ENCODE results near the gene STARD10. TPM values are rescaled to one million over a fixed set of nuclear protein-coding genes. Genes with fewer than 3 reads are reported as not detected.

Gene STARD10
- total and polyA plus RNA-seq, 9 of the 15 experiments (the other 6 are each of a cell fraction or from before 2014, with no cell fraction given): 0.15 to 52.9 (median 32.3) TPM

GRCh38 chr11:72752088-72752914 is 41.5 kb downstream of the STARD10 start, which contains the start of gene ARAP1 (continued):
- TF ChIP-seq ERF (CRISPR knock-in tag; IDR thresholded peaks at IDR 0.05): no peak
- TF ChIP-seq NR4A1 (CRISPR knock-in tag; IDR thresholded peaks at IDR 0.05): 0 out of 2 replicates have a peak, but pooled peaks have one; percentile 23
- 0 out of 2 replicates have a peak, but pooled peaks have one; percentile 50 for TF ChIP-seq NR4A1 (tag; IDR thresholded peaks at IDR 0.05)
- no peak for TF ChIP-seq NELFE (IDR thresholded peaks at IDR 0.05; ENCODE audit: insufficient read depth, insufficient read length)
- no peak for TF ChIP-seq E2F5 (CRISPR knock-in tag; IDR thresholded peaks at IDR 0.05)
- TF ChIP-seq ETS2 (tag; IDR thresholded peaks at IDR 0.05; ENCODE audit: borderline replicate concordance, poor library complexity, severe bottlenecking): no peak
- no peak for TF ChIP-seq HNRNPH1 (optimal IDR thresholded peaks at IDR 0.05; ENCODE audit: low read depth, low read length)
- no peak for TF ChIP-seq MCM5 (IDR thresholded peaks at IDR 0.05; ENCODE audit: low read depth)
- no peak for TF ChIP-seq ARNT (IDR thresholded peaks at IDR 0.05)
- TF ChIP-seq SOX6 (IDR thresholded peaks at IDR 0.05): no peak
- TF ChIP-seq HDAC8 (tag; IDR thresholded peaks at IDR 0.05): no peak
- TF ChIP-seq SAFB2 (IDR thresholded peaks at IDR 0.05; ENCODE audit: borderline replicate concordance, low read depth, low read length, severe bottlenecking): no peak
- peak; percentile 82; the same call in 1 of the 2 replicates for TF ChIP-seq CBX1 (IDR thresholded peaks at IDR 0.05; ENCODE audit: low read depth)
- peak; percentile 66 for TF ChIP-seq CCNT2 (IDR thresholded peaks at IDR 0.05; ENCODE audit: borderline replicate concordance, extremely low read depth, insufficient read length, low read depth, low read length)
- no peak for TF ChIP-seq ZC3H8 (IDR thresholded peaks at IDR 0.05)
- TF ChIP-seq FOXM1 (IDR thresholded peaks at IDR 0.05; ENCODE audit: low read depth): no peak
- no peak for TF ChIP-seq FOXM1 (CRISPR knock-in tag; IDR thresholded peaks at IDR 0.05; ENCODE audit: low read depth)
- no peak for TF ChIP-seq CHD1 (IDR thresholded peaks at IDR 0.05; ENCODE audit: low read length)
- TF ChIP-seq CHD2 (IDR thresholded peaks at IDR 0.05; ENCODE audit: low read depth, low read length): no peak
- peak; percentile 25 for TF ChIP-seq SAP30 (IDR thresholded peaks at IDR 0.05; ENCODE audit: borderline replicate concordance, insufficient read depth, low read depth, low read length, poor library complexity, severe bottlenecking)
- no peak for TF ChIP-seq ZNF24 (IDR thresholded peaks at IDR 0.05)
- no peak for TF ChIP-seq E2F3 (CRISPR knock-in tag; IDR thresholded peaks at IDR 0.05)
- no peak for TF ChIP-seq PHB2 (IDR thresholded peaks at IDR 0.05; ENCODE audit: low read depth)
- no peak for TF ChIP-seq POU5F1 (IDR thresholded peaks at IDR 0.05; ENCODE audit: borderline replicate concordance, low read depth, low read length, partially characterized antibody)
- no peak for TF ChIP-seq SNAPC5 (CRISPR knock-in tag; IDR thresholded peaks at IDR 0.05)
- TF ChIP-seq KLF13 (tag; IDR thresholded peaks at IDR 0.05; ENCODE audit: borderline replicate concordance, low read depth): peak; percentile 14; the same call in 1 of the 2 replicates
- no peak for TF ChIP-seq CREB3 (tag; conservative IDR thresholded peaks at IDR 0.05; ENCODE audit: low read depth)
- TF ChIP-seq HLTF (IDR thresholded peaks at IDR 0.05): 0 out of 2 replicates have a peak, but pooled peaks have one; percentile 11

Measured in K562 (cell line).